ENCODE results near the gene CHM. TPM values are rescaled to one million over a fixed set of nuclear protein-coding genes. Genes with fewer than 3 reads are reported as not detected.
"Not testable (repeated sequence)": the region's sequence is repeated elsewhere in the genome, so short reads cannot be mapped to it uniquely, and the experiment has no call there.

The CHM gene
- total and polyA plus RNA-seq, 3 experiments from 2014 or later: 8.2 to 16.7 (median 13.2) TPM

GRCh38 chrX:86033385-86033784, 14.0 kb downstream of the CHM start:
- no peak overlapping the region for H3K4me3 Mint-ChIP-seq
- ChIA-PET POLR2A (no interaction called here), CTCF (no interaction called here)
- H3K9me3 Mint-ChIP-seq: peaks cover 0 to 2% (median 0%) of the 10 kb centered on the region in 5 donors
- H3K4me3 ChIP-seq (ENCODE audit: low read length): no peak overlapping the region
- no peaks in the 10 kb centered on the region for H3K9me3 ChIP-seq (ENCODE audit: low read length)
- no peaks in the 10 kb centered on the region for H3K4me1 ChIP-seq (ENCODE audit: insufficient read depth, low read length)
- H3K27ac ChIP-seq (ENCODE audit: low read depth, low read length): no peak overlapping the region
- peaks cover 0 to 2% of the 10 kb centered on the region in 2 donors for H3K27me3 Mint-ChIP-seq
- no peaks in the 10 kb centered on the region for H3K27me3 ChIP-seq (ENCODE audit: insufficient read depth, low read length, poor library complexity, severe bottlenecking)
- no peak for DNase-seq
- no peak overlapping the region for H3K27ac Mint-ChIP-seq
- H3K4me1 Mint-ChIP-seq: peaks cover 12 to 52% (median 28%) of the 10 kb centered on the region in 3 donors
- H3K36me3 ChIP-seq (ENCODE audit: insufficient read depth, low read length): no peaks in the 10 kb centered on the region
- H3K36me3 Mint-ChIP-seq: peaks cover 0 to 4% (median 2%) of the 10 kb centered on the region in 3 donors

GRCh38 chrX:86028681-86029080, 18.7 kb downstream of the CHM start:
- Mint-ChIP-seq H3K36me3 (peaks cover 0 to 12% (median 2%) of the 10 kb centered on the region in 3 donors), H3K27ac (no peak overlapping the region), H3K4me1 (peaks cover 6 to 31% (median 7%) of the 10 kb centered on the region in 3 donors), H3K4me3 (no peak overlapping the region), H3K9me3 (peaks cover 0 to 2% (median 0%) of the 10 kb centered on the region in 5 donors), H3K27me3 (no peaks in the 10 kb centered on the region)
- Histone ChIP-seq H3K27ac (ENCODE audit: low read depth, low read length) (no peak overlapping the region), H3K4me1 (ENCODE audit: insufficient read depth, low read length) (no peaks in the 10 kb centered on the region), H3K9me3 (ENCODE audit: low read length) (no peaks in the 10 kb centered on the region), H3K27me3 (ENCODE audit: insufficient read depth, low read length, poor library complexity, severe bottlenecking) (no peaks in the 10 kb centered on the region), H3K36me3 (ENCODE audit: insufficient read depth, low read length) (no peaks in the 10 kb centered on the region), H3K4me3 (ENCODE audit: low read length) (no peak overlapping the region)
- CTCF ChIA-PET: no interaction called here
- POLR2A ChIA-PET: no interaction called here
- DNase-seq: no peak

GRCh38 chrX:86023811-86024210, 23.5 kb downstream of the CHM start:
- DNase-seq: no peak
- Mint-ChIP-seq H3K27ac (no peak overlapping the region), H3K36me3 (peaks cover 0 to 20% (median 0%) of the 10 kb centered on the region in 3 donors), H3K9me3 (no peaks in the 10 kb centered on the region), H3K4me3 (no peak overlapping the region), H3K27me3 (no peaks in the 10 kb centered on the region), H3K4me1 (peaks cover 4 to 19% (median 13%) of the 10 kb centered on the region in 3 donors)
- H3K4me1 ChIP-seq (ENCODE audit: insufficient read depth, low read length): no peaks in the 10 kb centered on the region
- ChIA-PET CTCF (no interaction called here), POLR2A (no interaction called here)
- H3K9me3 ChIP-seq (ENCODE audit: low read length): no peaks in the 10 kb centered on the region
- H3K27me3 ChIP-seq (ENCODE audit: insufficient read depth, low read length, poor library complexity, severe bottlenecking): no peaks in the 10 kb centered on the region
- no peak overlapping the region for H3K27ac ChIP-seq (ENCODE audit: low read depth, low read length)
- no peaks in the 10 kb centered on the region for H3K36me3 ChIP-seq (ENCODE audit: insufficient read depth, low read length)
- H3K4me3 ChIP-seq (ENCODE audit: low read length): no peak overlapping the region

- Mint-ChIP-seq H3K27me3 (no peaks in the 10 kb centered on the region), H3K9me3 (no peaks in the 10 kb centered on the region), H3K4me1 (peaks cover 7 to 24% (median 17%) of the 10 kb centered on the region in 3 donors), H3K27ac (no peak overlapping the region), H3K36me3 (peaks cover 6 to 27% (median 6%) of the 10 kb centered on the region in 3 donors), H3K4me3 (no peak overlapping the region)
- no peak for DNase-seq
- ChIA-PET POLR2A (no interaction called here), CTCF (no interaction called here)
- Histone ChIP-seq H3K36me3 (ENCODE audit: insufficient read depth, low read length) (no peaks in the 10 kb centered on the region), H3K4me1 (ENCODE audit: insufficient read depth, low read length) (no peaks in the 10 kb centered on the region), H3K27me3 (ENCODE audit: insufficient read depth, low read length, poor library complexity, severe bottlenecking) (no peaks in the 10 kb centered on the region), H3K27ac (ENCODE audit: low read depth, low read length) (no peak overlapping the region), H3K4me3 (ENCODE audit: low read length) (no peak overlapping the region), H3K9me3 (ENCODE audit: low read length) (no peaks in the 10 kb centered on the region)
These were observed 25.6 kb downstream of the CHM start for GRCh38 chrX:86021652-86022289.

GRCh38 chrX:86016139-86016538, 31.2 kb downstream of the CHM start:
- Mint-ChIP-seq H3K4me1 (peaks cover 26 to 54% (median 36%) of the 10 kb centered on the region in 3 donors), H3K27ac (no peak overlapping the region), H3K27me3 (peaks cover 0 to 6% of the 10 kb centered on the region in 2 donors), H3K4me3 (no peak overlapping the region), H3K36me3 (peaks cover 10 to 25% (median 10%) of the 10 kb centered on the region in 3 donors), H3K9me3 (peaks cover 0 to 3% (median 0%) of the 10 kb centered on the region in 5 donors)
- Histone ChIP-seq H3K36me3 (ENCODE audit: insufficient read depth, low read length) (no peaks in the 10 kb centered on the region), H3K4me3 (ENCODE audit: low read length) (no peak overlapping the region), H3K27me3 (ENCODE audit: insufficient read depth, low read length, poor library complexity, severe bottlenecking) (no peaks in the 10 kb centered on the region), H3K4me1 (ENCODE audit: insufficient read depth, low read length) (no peaks in the 10 kb centered on the region), H3K9me3 (ENCODE audit: low read length) (no peaks in the 10 kb centered on the region), H3K27ac (ENCODE audit: low read depth, low read length) (no peak overlapping the region)
- CTCF ChIA-PET: no interaction called here
- no peak for DNase-seq
- POLR2A ChIA-PET: no interaction called here

- H3K27ac ChIP-seq (ENCODE audit: low read depth, low read length); POLR2A ChIA-PET: not testable (repeated sequence)
These were observed 32.4 kb downstream of the CHM start for GRCh38 chrX:86014959-86015358.

GRCh38 chrX:86014421-86014820, 32.9 kb downstream of the CHM start:
- no peak for DNase-seq
- Mint-ChIP-seq H3K4me1 (peaks cover 27 to 52% (median 29%) of the 10 kb centered on the region in 3 donors), H3K27ac (peak overlapping the region in 7 of 8 donors; percentile 0 to 81 (median 52)), H3K4me3 (peak overlapping the region in 2 of 7 donors; percentile 54 to 78), H3K36me3 (peaks cover 10 to 23% (median 14%) of the 10 kb centered on the region in 3 donors), H3K27me3 (peaks cover 0 to 6% of the 10 kb centered on the region in 2 donors), H3K9me3 (peaks cover 0 to 3% (median 0%) of the 10 kb centered on the region in 5 donors)
- Histone ChIP-seq H3K4me3 (ENCODE audit: low read length) (no peak overlapping the region), H3K27ac (ENCODE audit: low read depth, low read length) (no peak overlapping the region), H3K36me3 (ENCODE audit: insufficient read depth, low read length) (no peaks in the 10 kb centered on the region), H3K4me1 (ENCODE audit: insufficient read depth, low read length) (no peaks in the 10 kb centered on the region), H3K27me3 (ENCODE audit: insufficient read depth, low read length, poor library complexity, severe bottlenecking) (no peaks in the 10 kb centered on the region), H3K9me3 (ENCODE audit: low read length) (no peaks in the 10 kb centered on the region)
- POLR2A ChIA-PET: no interaction called here
- CTCF ChIA-PET: no interaction called here

More at GRCh38 chrX:86014959-86015358, 32.4 kb downstream of the CHM start:
- H3K4me3 ChIP-seq (ENCODE audit: low read length); H3K4me1 ChIP-seq (ENCODE audit: insufficient read depth, low read length); H3K27me3 Mint-ChIP-seq; H3K27me3 ChIP-seq (ENCODE audit: insufficient read depth, low read length, poor library complexity, severe bottlenecking); H3K9me3 Mint-ChIP-seq; H3K9me3 ChIP-seq (ENCODE audit: low read length); CTCF ChIA-PET; DNase-seq; H3K36me3 ChIP-seq (ENCODE audit: insufficient read depth, low read length): not testable (repeated sequence)
- peak overlapping the region in 6 of 8 donors; percentile 42 to 81 (median 66) for H3K27ac Mint-ChIP-seq
- H3K36me3 Mint-ChIP-seq: peaks cover 10 to 24% (median 10%) of the 10 kb centered on the region in 3 donors
- H3K4me3 Mint-ChIP-seq: peak overlapping the region in 1 of 7 donors; percentile 78
- peaks cover 27 to 57% (median 34%) of the 10 kb centered on the region in 3 donors for H3K4me1 Mint-ChIP-seq

GRCh38 chrX:86013792-86014191, 33.6 kb downstream of the CHM start:
- peaks cover 0 to 3% (median 0%) of the 10 kb centered on the region in 5 donors for H3K9me3 Mint-ChIP-seq
- CTCF ChIA-PET: no interaction called here
- POLR2A ChIA-PET: no interaction called here
- Histone ChIP-seq H3K36me3 (ENCODE audit: insufficient read depth, low read length) (no peaks in the 10 kb centered on the region), H3K27ac (ENCODE audit: low read depth, low read length) (no peak overlapping the region), H3K4me3 (ENCODE audit: low read length) (no peak overlapping the region), H3K4me1 (ENCODE audit: insufficient read depth, low read length) (no peaks in the 10 kb centered on the region), H3K27me3 (ENCODE audit: insufficient read depth, low read length, poor library complexity, severe bottlenecking) (no peaks in the 10 kb centered on the region), H3K9me3 (ENCODE audit: low read length) (no peaks in the 10 kb centered on the region)
- peaks cover 0 to 6% of the 10 kb centered on the region in 2 donors for H3K27me3 Mint-ChIP-seq
- H3K4me1 Mint-ChIP-seq: peaks cover 22 to 46% (median 24%) of the 10 kb centered on the region in 3 donors
- DNase-seq: no peak
- peaks cover 10 to 22% (median 14%) of the 10 kb centered on the region in 3 donors for H3K36me3 Mint-ChIP-seq
- peak overlapping the region in 4 of 8 donors; percentile 18 to 81 (median 64) for H3K27ac Mint-ChIP-seq
- no peak overlapping the region for H3K4me3 Mint-ChIP-seq
